HT1080 (cell line): ENCODE measurements around the gene FDXR. TPM values are rescaled to one million over a fixed set of nuclear protein-coding genes. Genes with fewer than 3 reads are reported as not detected.

Experiments used
- DNase-seq: peaks from one replicate; pipeline ENCODE4 v3.0.0-alpha.2; 2015; ENCODE audit warnings: low read depth
- total RNA-seq: library from RNA; depleted of rRNA; stranded (reverse); fragments of >200 nt; shearing (Covaris generic); gene quantifications from 2 replicates; pipeline ENCODE4 v1.2.3, GENCODE V29; 2014

Gene FDXR
- total RNA-seq, 1 experiment from 2014 or later, result 48.7 TPM

DNA sequence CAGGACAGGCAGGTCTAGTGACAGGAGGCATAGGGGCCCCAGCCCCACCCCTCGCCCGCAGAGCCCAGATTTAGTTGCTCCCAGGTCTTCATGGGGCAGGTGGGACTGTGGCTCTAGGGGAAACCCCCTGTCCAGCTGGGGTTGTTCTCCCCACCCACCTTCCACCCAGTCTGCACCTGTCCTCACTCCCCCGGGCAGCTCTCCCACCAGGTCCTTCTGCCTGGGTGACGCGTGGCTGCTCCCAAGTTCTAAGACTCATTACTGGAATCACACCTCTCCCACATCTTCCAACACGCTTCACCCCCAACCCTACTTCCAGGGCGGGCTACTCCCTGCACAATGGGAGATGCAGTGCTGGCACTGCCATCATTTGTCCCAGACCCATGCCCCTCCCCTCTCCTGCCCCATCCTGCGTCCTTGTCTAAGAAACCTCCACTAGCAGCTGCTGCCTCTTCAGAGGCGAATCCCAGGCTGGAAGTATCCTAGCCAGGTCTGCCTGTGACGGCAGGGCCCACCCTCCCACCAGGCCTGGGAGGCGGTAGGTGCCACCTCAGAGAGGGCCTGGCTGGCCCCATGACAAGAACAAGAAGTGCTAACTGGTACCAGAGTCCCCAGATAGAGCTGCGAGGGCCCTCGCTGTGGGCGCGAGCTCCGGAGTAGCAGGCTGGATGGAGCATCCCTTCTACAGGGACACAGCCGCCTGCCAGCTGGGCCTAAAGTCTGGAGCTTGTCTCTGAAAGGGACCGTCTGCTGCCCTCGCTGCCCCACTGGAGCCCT, 35.9 kb downstream of the FDXR start:
- no peak for DNase-seq

DNA sequence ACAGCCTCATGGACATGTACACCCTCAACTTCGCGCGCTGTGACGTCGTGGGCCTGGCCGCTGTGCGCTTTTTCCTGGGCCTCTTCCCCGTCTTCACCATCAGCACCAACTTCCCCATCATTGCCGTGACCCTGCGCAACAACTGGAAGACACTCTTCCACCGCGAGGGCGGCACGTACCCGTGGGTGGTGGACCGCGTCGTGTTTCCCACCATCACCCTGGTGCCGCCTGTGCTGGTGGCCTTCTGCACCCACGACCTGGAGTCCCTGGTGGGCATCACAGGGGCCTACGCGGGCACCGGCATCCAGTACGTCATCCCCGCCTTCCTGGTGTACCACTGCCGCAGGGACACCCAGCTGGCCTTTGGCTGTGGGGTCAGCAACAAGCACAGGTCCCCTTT, 36.6 kb downstream of the FDXR start:
- no peak for DNase-seq

DNA sequence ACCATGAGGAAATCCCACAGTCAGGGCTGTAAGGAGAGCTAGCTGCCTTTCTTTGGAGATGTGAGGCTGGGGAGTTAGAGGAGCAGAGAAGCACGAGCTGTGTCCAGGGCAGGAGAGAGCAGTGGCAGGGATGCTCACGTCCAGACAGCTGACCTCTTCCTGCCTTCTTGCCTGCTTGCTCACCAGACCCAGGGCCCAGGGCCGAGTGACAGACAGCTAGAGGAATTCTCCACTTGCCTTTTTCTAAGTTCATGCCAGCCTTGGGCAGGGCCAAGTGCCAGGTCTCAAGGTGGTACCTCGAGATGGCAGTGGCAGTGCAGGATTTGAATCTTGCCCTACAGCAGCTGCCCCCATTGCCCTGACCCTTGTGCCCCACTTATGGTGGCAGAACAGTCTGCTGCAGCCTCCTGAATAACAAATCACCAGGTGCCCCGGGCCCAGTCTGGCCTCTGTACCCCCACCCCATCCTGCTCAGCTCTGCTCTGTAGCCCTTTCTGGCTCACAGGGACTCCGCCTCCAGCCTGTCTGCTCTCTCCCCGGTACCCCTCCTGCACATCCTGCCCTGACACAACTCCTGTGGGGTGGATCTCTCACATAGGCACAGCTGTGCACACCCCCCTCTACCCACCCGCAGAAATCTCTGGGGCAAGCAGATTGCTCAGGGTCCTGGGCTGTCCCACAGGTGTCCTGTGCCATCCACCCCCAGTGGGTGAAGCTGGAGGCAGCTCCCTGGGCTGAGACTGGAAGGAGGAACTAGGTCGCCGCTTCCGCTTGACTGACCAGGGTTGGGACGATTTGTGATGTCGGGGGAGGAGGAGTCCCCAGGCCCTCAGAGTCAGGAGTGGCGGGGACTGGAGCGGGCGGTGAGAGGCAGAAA, 39.1 kb downstream of the FDXR start:
- peak; percentile 47 for DNase-seq

DNA sequence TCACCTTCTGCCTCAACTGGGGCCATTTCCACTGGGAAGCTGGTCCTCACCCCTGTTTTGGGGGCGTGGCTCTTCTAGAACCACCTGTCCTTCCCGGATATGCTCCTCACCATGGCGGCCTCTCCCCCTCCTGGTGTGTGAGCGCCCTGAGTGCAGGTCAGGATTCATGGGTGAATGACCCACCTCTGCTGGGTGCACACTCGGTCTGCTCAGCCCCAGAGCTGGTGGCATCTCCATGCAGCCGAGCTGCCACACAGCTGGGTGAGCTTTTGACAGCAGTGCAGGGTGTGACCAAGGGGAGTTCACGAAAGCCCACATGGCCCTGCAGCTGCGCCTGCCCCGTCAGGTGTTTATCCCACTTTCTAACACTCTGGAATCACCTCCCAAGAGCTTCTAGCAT, 40.4 kb downstream of the FDXR start:
- DNase-seq, result no peak

DNA sequence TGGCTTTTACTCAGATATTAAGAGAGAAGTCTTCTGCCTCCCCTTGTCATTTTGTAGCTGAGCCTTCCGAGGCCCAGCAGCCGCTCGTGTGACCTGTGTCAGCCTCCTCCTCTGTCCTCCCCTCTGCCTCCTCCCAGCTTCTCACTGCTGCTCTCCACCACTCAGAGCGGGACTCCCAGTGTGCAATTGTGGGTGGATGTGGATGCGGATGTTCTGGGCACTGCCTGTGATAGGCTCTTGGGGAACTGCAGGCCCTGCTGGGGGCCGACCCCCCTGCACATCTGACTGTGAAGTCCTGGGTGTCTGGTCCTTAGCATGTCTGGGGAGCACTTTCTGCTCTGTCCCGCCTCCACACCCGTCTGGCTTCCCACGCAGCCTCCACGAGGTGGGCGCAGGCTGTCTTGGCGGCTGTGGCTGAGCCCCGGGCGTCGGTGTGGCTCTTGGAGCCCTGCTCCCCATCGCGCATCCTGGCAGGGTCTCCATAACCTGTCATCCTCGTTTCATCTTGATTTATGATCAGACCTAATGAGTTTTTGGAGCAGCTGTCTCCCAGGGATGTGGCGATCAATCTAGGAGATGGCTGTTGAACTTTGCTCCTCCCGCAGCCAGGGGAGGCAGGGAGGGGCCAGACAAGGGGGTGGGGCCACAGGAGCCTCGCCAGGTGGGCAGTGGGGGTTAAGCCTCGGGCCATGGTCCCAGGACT, 41.2 kb downstream of the FDXR start:
- no peak for DNase-seq

DNA sequence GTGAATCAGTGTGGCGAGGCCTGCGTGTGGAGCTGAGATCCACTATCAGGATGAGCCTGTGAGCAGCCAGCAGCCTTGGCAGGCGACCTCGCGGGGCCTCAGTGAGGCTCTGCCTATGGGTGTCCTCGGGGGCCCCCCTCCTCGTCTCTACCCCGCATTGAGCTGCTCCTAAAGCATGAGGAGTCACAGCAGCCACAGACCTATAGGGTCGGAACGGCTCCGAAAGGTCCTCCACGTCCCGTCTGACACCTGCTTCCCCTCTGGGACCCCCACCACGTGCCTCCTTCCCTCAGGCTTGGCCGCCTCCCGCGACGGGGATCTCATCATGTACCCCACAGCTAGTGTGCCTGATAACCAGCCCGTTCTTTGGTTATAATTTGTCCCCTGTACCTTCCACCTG, 41.9 kb downstream of the FDXR start:
- DNase-seq, result no peak

DNA sequence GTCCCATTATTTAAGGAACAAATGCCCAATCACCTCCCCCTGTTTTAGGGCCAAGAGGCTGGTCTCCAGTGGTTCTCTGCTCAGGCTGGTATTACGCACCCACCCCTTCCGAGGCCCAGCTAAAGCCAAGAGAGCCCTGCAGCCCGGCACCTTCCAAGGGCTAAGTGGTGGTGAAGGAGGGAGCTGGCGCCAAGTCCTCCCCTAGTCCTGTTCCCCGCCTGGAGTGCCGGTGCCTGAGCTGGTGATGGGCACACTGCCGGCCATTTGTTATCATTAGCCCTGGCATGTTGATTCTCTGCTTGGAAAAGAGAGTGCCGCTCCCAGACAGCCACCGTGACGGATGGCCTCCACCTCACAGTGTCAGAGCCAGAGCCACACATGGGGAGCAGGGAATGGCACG, 45.0 kb downstream of the FDXR start:
- no peak for DNase-seq

DNA sequence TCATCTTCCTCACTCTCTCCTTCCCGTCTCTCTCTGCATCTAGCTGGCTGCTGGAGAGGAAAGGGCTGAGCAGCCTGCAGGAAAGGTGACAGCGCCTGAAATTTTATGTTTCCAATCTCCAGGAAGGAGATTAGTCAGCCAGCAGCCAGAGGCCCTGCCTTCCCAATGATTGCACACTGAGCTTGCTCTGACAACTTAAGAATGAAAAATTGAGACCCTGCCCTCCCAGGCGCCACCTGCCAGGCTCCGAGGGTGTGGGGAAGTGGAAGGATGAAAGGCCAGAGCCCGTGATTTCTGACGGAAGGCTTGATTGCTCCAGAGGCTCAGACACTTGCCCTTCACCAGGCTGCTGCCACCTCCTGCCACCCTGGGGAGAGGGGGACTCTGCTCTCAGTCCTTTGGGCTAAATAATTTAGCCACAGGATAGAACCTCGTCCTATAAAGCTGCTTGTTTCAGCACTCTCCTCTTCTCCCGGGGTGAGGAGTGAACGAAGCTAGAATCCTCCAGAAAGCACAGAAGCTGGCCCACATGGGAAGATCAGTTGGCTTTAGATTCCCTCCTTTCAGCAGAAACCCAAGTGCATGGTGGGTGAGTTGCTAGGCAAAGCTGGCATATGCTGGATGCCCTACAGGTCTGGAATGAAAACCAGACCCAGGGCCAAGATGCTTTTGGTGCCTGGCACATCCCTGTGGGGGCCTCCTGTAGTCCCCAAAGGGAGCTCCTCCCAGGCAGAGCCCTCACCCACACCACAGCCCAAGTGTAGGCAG, 46.7 kb downstream of the FDXR start:
- DNase-seq, result no peak

DNA sequence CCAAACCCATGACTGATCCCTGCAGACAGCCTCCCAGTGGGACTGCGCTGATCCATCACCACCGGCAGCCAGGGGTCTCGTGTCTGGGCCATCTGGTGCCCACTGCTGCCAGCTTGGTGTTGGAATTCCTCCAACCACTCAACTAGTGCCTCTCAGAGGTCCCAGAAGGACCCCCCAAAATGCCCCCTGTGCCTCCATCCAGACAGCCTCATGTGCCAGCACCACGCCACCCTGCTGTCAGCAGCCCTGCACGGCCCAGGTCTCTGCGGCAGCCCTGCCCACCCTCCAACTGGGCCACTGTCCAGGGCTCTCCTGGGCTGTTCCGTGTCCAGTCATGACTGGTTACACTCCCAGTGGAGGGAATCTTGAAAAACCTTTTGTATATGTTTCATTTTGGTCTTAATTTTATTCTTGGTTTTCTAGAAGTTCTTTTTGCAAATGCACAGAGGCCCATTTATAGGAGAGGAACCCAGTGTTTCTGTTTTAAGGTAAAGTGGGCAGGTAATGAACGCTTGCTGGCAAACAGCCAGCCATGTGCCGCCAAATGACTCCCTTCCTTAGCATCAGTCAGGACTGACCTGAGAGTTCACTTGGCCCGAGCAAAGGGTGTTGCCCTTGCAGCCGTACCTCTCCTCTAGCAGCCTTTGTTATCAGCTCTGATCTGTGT, 47.7 kb downstream of the FDXR start:
- DNase-seq, result no peak

DNA sequence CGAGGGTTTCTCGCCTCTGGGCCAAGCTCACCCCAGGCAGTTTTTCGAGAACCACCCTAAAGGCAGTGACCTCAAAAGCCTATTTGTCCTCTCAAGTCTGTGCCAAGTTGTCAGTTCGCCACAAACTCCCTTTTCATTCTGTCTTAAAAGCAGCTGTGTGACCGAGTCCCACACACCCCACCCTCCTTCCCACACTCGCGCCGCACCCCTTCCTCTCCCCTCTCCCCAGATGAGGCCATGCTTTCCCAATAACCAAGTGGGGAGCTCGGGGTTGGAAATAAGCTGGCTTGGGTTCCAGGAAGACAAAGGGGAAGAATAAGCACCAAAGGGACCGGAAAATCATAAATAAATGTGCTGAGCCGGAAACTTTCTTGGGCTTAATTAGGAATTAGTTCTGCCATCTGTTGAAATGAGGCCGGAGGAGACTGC, 49.8 kb downstream of the FDXR start:
- no peak for DNase-seq

DNA sequence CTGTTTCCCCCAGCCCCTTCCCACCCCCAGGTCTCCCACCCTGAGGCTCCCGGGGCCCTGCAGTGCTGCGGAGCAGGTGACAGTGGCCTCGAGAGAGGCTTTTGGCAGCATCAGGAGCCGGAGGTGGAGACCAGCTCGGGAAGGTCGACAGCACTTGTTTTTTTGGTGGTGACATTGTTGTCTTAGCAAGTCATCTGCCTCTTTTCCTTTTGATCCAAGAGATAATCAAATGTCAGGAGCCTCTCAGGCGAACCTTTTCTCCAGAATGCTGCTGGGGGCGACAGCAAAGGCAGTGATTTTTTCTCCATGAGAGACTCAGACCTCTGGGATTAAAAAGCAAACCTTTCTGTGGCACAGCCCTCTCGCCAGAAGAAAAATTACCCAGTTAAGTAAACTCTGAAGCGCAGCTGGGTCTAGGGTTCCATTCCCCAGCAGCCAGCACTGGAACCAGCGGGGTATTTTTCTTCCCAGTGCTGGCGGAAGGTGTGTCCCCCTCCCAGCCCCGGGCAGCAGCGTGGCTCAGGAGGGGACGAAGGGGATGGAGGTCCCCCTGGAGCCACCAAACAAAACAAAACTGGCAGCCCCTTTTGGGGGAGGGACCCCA, 50.4 kb downstream of the FDXR start:
- DNase-seq, result no peak

DNA sequence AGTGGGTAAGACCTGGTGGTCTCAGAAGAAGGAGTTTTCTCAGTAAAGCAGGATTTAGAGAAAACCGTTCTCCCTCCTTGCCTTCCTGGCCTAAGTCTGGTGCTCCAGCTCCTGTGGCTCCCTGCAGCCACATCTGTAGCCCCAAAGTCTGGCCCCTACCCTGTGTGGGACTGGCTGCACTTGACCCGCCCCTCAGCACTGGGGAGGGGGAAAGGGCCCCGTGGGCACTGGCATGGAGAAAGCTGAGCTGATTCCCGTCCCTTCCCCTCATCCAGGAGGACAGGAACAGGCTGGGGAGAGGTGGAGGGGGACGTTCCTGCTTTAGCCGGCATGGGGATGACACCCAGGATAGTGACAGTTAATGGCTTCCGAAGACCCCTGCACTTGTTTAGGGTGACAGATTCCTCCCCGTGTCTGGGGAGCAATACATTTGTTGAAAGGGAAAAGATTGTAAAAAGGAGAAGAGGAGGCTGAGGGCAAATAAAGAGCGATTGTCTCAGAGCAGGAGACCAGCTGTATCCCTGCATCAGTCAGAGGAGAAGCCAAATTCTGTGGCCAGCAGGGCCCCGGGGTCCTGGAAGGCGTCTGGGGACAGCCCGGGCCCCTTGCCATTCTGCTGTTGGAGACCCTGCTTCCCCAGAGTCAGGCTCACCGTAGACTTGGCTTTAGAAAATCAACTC, 51.0 kb downstream of the FDXR start:
- DNase-seq, result no peak

DNA sequence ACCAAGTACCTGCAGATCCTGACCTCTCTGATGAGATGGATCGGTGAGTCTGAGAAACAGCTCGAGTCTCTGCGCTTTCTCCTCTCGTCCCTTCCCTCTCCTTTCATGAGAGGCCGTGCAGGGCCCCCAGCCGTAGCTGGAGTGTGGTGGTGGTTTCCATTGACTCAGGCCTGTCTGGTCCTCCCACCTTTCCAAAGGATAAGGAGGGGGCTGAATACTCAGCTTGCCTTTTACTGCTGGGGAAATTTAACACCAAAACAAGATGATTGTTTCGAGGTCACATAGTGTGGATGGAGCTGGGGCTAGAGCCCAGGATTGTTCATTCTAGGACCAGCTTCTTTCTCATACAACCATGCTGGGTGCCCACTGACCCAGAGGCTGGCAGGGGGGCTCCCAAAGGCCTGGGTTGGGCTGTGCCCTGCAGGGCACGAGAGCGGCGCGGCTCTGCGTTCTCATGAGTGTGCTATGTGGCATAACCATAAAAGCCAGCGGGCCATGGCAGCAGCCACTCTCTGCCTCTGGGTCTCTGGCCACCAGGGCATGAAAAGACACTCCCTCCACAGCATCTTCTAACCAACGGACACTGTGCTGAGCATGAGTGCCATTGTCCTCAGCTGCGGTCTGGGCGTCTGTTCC, 52.9 kb downstream of the FDXR start:
- DNase-seq, result no peak

DNA sequence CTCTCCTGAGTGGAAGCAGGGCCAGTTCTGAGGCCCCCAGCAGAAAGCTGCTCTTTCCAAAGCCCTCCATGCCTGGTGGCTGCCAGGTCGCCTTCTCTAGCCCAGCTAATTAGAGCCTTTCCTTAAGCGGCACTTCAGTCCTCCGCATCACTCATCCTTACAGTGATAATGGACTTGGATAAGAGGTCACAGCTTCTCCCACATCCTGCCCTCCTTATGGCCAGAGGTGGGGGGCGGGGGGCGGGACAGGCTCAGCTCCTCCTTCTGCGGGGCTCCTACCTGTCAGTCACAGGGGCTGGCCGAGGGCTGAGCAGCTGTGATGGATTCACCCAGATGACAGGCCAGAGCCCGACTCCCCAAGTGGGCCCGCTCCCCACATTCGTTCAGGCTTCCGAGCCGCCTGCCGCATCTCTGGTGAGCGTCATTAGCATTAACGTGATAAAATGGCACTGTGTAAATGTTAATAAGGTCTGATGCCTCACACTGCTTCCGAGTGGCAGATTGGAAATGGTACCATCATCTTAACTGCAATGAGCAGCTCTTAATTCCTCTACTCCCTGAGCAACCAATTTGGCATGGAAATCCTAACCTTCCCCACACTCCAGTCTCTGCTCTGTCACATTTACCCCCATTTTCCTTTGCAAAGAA, 54.4 kb downstream of the FDXR start:
- DNase-seq, result no peak

DNA sequence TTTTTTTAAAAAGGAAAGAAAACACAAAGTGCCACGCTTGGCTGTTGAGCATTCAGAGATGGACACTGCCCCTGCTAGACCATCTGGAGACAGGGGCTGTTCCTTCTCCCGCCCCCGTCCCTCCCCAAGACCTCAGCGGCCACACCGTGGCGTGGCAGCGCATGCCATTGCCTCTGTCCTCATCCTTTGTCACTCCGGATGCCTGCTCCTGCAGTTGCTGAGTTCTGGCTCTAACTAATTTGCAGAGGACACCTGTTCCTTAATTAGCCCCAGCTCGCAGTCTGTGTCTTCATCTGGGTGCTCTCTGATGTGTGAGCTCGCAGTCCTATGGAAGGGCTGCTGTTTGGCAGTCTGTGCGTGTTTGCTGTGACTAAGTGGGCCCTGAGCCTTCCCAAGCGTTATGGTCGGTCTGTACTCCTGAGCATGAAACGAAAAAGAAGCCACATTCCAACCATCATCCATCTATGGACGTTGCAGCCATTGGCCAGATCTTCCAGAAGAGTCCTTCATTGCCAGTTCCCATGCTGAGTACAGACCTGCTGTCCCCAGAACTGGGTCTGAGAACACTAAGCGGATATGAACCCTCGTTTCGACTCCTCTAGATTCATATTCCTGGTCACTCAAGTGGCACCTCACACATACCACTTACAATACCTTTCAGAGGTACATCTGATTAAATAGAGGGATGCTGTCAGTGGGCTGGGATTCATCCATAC, 55.7 kb downstream of the FDXR start:
- no peak for DNase-seq

DNA sequence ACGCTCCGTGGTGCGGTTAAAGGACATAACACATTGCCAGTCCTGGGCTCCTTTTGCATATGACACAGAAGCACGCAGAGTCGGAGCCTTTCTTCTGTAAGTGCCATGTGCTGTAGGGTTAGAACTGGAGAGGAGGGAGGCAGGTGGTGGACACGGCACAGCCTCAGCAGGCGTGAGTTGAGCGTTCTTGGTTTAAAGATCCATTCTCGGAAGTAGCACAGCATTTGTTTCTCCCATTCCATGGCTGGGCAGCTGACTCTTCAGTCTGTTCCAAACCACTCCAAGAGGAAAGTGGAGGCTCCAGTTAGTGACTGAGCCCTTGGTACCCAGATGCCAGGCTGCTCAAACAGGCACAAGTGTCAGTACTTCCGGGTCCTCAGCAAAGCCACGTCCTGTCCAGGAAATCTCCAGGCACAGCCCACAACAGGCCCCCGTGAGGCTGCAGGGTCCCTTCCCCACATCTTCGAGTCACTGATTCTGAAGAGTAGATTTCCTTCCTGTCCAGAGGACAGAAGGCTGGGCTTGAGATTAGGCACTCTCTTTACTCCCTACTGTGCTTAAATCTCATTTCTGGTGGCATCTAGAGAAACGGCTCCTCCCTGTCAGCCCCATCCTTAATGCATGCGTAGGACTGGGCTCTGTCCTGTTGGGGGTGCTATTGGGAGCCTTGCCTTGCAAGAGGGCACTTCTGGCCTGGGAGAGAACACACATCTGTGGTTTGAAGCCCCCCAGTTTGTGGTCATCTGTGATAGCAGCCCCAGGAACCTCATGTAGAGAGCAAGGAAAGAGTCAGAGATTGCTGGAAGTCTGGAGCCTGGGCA, 57.0 kb downstream of the FDXR start:
- DNase-seq, result no peak

DNA sequence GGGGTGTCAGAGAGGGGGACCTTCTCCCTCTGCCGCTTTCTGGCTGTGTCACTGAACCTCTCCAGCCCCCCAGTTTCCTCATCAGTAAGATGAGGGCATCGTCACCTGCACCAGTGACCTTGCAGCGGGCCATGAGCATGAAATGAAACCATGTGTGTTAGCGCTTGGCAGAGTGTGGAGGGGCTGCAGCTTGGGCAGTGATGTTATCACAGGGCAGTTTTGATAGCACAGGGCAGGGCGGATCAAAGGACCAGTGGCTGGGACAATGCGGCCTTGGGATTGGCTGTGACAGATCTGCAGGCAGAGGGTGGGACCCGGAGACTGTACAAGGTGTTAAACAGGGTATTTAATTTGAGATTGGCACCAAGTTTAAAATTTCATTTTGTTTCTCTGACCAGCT, 57.7 kb downstream of the FDXR start:
- DNase-seq, result no peak
